ENCODE results near the gene NR6A1.

DNA sequence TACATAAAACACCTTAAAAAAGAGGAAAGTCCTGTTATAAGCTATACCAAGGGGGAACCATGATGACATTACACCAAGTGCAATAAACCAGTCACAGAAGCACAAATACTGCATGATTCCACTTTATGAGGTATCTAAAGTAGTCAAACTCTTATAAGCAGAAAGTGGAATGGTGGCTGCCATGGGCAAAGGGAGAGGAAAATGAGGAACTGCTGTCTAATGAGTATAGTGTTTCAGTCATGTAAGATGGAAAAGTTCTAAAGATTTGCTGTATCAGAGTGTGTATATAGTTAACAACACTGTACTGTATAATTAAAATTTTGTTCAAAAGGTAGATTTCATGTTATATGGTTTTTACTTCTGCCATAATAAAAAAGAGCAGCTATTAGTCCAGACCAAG is 229.3 kb downstream of the NR6A1 start:
- TF ChIP-seq ELF4 (CRISPR knock-in tag; IDR thresholded peaks at IDR 0.05; ENCODE audit: low read depth) (no peak), FOXJ3 (CRISPR knock-in tag; IDR thresholded peaks at IDR 0.05; ENCODE audit: borderline replicate concordance) (no peak), NR2C2 (CRISPR knock-in tag; IDR thresholded peaks at IDR 0.05) (no peak), NFE2L1 (CRISPR knock-in tag; IDR thresholded peaks at IDR 0.05) (no peak), ZNF138 (CRISPR knock-in tag; conservative IDR thresholded peaks at IDR 0.05) (no peak), NR1H2 (CRISPR knock-in tag; IDR thresholded peaks at IDR 0.05) (no peak), IRF2 (CRISPR knock-in tag; IDR thresholded peaks at IDR 0.05; ENCODE audit: borderline replicate concordance, low read depth) (no peak), ESRRA (CRISPR knock-in tag; IDR thresholded peaks at IDR 0.05; ENCODE audit: borderline replicate concordance) (no peak), ZNF423 (CRISPR knock-in tag; IDR thresholded peaks at IDR 0.05) (no peak), GABPB1 (CRISPR knock-in tag; IDR thresholded peaks at IDR 0.05) (no peak)
- TF ChIP-seq, protein P1, sequence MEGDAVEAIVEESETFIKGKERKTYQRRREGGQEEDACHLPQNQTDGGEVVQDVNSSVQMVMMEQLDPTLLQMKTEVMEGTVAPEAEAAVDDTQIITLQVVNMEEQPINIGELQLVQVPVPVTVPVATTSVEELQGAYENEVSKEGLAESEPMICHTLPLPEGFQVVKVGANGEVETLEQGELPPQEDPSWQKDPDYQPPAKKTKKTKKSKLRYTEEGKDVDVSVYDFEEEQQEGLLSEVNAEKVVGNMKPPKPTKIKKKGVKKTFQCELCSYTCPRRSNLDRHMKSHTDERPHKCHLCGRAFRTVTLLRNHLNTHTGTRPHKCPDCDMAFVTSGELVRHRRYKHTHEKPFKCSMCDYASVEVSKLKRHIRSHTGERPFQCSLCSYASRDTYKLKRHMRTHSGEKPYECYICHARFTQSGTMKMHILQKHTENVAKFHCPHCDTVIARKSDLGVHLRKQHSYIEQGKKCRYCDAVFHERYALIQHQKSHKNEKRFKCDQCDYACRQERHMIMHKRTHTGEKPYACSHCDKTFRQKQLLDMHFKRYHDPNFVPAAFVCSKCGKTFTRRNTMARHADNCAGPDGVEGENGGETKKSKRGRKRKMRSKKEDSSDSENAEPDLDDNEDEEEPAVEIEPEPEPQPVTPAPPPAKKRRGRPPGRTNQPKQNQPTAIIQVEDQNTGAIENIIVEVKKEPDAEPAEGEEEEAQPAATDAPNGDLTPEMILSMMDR (IDR thresholded peaks at IDR 0.05), result no peak
- TF ChIP-seq, protein P2, sequence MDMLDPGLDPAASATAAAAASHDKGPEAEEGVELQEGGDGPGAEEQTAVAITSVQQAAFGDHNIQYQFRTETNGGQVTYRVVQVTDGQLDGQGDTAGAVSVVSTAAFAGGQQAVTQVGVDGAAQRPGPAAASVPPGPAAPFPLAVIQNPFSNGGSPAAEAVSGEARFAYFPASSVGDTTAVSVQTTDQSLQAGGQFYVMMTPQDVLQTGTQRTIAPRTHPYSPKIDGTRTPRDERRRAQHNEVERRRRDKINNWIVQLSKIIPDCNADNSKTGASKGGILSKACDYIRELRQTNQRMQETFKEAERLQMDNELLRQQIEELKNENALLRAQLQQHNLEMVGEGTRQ (CRISPR knock-in tag; IDR thresholded peaks at IDR 0.05), result no peak
- TF ChIP-seq, protein P3, sequence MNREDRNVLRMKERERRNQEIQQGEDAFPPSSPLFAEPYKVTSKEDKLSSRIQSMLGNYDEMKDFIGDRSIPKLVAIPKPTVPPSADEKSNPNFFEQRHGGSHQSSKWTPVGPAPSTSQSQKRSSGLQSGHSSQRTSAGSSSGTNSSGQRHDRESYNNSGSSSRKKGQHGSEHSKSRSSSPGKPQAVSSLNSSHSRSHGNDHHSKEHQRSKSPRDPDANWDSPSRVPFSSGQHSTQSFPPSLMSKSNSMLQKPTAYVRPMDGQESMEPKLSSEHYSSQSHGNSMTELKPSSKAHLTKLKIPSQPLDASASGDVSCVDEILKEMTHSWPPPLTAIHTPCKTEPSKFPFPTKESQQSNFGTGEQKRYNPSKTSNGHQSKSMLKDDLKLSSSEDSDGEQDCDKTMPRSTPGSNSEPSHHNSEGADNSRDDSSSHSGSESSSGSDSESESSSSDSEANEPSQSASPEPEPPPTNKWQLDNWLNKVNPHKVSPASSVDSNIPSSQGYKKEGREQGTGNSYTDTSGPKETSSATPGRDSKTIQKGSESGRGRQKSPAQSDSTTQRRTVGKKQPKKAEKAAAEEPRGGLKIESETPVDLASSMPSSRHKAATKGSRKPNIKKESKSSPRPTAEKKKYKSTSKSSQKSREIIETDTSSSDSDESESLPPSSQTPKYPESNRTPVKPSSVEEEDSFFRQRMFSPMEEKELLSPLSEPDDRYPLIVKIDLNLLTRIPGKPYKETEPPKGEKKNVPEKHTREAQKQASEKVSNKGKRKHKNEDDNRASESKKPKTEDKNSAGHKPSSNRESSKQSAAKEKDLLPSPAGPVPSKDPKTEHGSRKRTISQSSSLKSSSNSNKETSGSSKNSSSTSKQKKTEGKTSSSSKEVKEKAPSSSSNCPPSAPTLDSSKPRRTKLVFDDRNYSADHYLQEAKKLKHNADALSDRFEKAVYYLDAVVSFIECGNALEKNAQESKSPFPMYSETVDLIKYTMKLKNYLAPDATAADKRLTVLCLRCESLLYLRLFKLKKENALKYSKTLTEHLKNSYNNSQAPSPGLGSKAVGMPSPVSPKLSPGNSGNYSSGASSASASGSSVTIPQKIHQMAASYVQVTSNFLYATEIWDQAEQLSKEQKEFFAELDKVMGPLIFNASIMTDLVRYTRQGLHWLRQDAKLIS (CRISPR knock-in tag; IDR thresholded peaks at IDR 0.05; ENCODE audit: borderline replicate concordance), result no peak

Data from WTC11 (cell line).